A673 (cell line): ENCODE results near the gene ZNF184. TPM values are rescaled to one million over a fixed set of nuclear protein-coding genes. Genes with fewer than 3 reads are reported as not detected.

Source experiments
- BruUV-seq: library from RNA; stranded (reverse); fragments of 400-500 nt; replicated peaks from 2 replicates; lab custom pipeline; 2021; lab: Mats Ljungman, UMichigan
- CTCF ChIA-PET: fragments of 300-600 bp; sonication (Branson Sonifier 250); formaldehyde crosslinking; loops from one replicate; lab custom pipeline; 2022; ENCODE audit warnings: antibody characterized with exemption; lab: Charles Lee
- POLR2A ChIA-PET: fragments of 300-600 bp; sonication (Branson Sonifier 250); formaldehyde crosslinking; loops from one replicate; lab custom pipeline; 2022; ENCODE audit warnings: antibody characterized with exemption; ENCODE audit not compliant: low non-redundant PET; lab: Charles Lee
- DNase-seq: peaks from one replicate; pipeline ENCODE4 v3.0.0-alpha.2; 2015; ENCODE audit warnings: low spot score
- H3K27ac ChIP-seq: fragments of 200-600 bp; sonication (generic); 2 replicates; pipeline ENCODE4 v1.5.1; 2016; ENCODE audit warnings: mixed run types, low read depth, mild to moderate bottlenecking, mixed read lengths, antibody characterized with exemption, low read length; ENCODE audit not compliant: poor library complexity, severe bottlenecking
- H3K27me3 ChIP-seq: fragments of 200-600 bp; sonication (generic); replicated peaks from 2 replicates; pipeline ENCODE4 v1.6.1; 2017; ENCODE audit warnings: mixed run types, low read depth, mild to moderate bottlenecking, mixed read lengths, antibody characterized with exemption, low read length; ENCODE audit not compliant: insufficient read depth, poor library complexity
- H3K36me3 ChIP-seq: fragments of 200-600 bp; sonication (generic); 2 replicates; pipeline ENCODE4 v1.6.1; 2016; ENCODE audit warnings: mixed run types, mild to moderate bottlenecking, mixed read lengths, antibody characterized with exemption, low read length; ENCODE audit not compliant: insufficient read depth, poor library complexity, severe bottlenecking
- H3K4me1 ChIP-seq: fragments of 200-600 bp; sonication (generic); 2 replicates; pipeline ENCODE4 v1.6.1; 2017; ENCODE audit warnings: mixed run types, mild to moderate bottlenecking, mixed read lengths, antibody characterized with exemption, low read length; ENCODE audit not compliant: insufficient read depth, poor library complexity, severe bottlenecking
- H3K4me3 ChIP-seq: fragments of 200-600 bp; sonication (generic); 2 replicates; pipeline ENCODE4 v1.5.1; 2016; ENCODE audit warnings: low read depth, mixed run types, mild to moderate bottlenecking, mixed read lengths, low read length; ENCODE audit not compliant: poor library complexity, severe bottlenecking
- H3K9me3 ChIP-seq: fragments of 200-600 bp; sonication (generic); 2 replicates; pipeline ENCODE4 v1.6.1; 2016; ENCODE audit warnings: mixed run types, low read depth, mild to moderate bottlenecking, mixed read lengths, antibody characterized with exemption, low read length; ENCODE audit not compliant: poor library complexity, severe bottlenecking
- EZH2 ChIP-seq: fragments of 200-600 bp; sonication (generic); IDR thresholded peaks from 2 replicates; pipeline ENCODE4 v1.6.1; 2017; ENCODE audit warnings: borderline replicate concordance, low read depth, mild to moderate bottlenecking, mixed read lengths, antibody characterized with exemption, low read length; ENCODE audit not compliant: poor library complexity, severe bottlenecking
- intact Hi-C: fragments of 100-400 bp; cut with micrococcal nuclease; formaldehyde crosslinking; loops from one replicate; pipeline ENCODE4 v1.10.0; 2022; ENCODE audit not compliant: unreplicated experiment
- total RNA-seq: library from RNA; stranded (reverse); gene quantifications from 2 replicates; pipeline ENCODE4 v1.2.3, GENCODE V29; 2021
- TF ChIP-seq, protein P1 (sequence below): fragments of 300-800, 200-600 bp; sonication (generic); conservative IDR thresholded peaks from 2 replicates; pipeline ENCODE4 v1.5.1; 2017; ENCODE audit warnings: low read depth, mild to moderate bottlenecking, antibody characterized with exemption, low read length, moderate library complexity, mixed read lengths

Gene ZNF184
- total RNA-seq, 1 experiment from 2014 or later, result 19.1 TPM

DNA sequence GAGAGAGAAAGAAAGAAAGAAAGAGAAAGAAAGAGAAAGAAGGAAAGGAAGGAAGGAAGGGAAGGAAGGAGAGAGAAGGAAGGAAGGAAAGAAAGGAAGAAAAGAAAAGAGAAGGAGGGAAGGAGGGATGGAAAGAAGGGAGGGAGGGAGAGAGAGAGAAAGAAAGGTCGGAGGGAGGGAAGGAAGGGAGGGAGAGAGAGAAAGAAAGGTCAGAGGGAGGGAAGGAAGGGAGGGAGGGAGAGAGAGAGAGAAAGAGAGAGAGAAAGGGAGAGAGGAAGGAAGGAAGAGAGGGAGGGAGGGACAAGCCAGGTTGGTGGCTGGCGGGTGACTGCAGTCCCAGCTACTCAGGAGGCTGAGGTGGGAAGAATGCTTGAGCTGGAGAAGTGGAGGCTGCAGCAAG is 27.3 kb upstream of the ZNF184 start:
- Histone ChIP-seq H3K27ac (no peak overlapping the region), H3K27me3 (no peaks in the 10 kb centered on the region), H3K36me3 (no peaks in the 10 kb centered on the region), H3K9me3 (no peaks in the 10 kb centered on the region), H3K4me1 (no peaks in the 10 kb centered on the region), H3K4me3 (no peak overlapping the region)
- POLR2A ChIA-PET, result no interaction called here
- TF ChIP-seq EZH2, result no peak
- TF ChIP-seq, protein P1, sequence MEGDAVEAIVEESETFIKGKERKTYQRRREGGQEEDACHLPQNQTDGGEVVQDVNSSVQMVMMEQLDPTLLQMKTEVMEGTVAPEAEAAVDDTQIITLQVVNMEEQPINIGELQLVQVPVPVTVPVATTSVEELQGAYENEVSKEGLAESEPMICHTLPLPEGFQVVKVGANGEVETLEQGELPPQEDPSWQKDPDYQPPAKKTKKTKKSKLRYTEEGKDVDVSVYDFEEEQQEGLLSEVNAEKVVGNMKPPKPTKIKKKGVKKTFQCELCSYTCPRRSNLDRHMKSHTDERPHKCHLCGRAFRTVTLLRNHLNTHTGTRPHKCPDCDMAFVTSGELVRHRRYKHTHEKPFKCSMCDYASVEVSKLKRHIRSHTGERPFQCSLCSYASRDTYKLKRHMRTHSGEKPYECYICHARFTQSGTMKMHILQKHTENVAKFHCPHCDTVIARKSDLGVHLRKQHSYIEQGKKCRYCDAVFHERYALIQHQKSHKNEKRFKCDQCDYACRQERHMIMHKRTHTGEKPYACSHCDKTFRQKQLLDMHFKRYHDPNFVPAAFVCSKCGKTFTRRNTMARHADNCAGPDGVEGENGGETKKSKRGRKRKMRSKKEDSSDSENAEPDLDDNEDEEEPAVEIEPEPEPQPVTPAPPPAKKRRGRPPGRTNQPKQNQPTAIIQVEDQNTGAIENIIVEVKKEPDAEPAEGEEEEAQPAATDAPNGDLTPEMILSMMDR, result no peak
- CTCF ChIA-PET, result interaction anchor here (0.6 kb wide), 1 partner anchor 252 kb away, joined by 3 read pairs; no protein-coding TSS in a partner anchor
- intact Hi-C loops, result loop anchor here (5.0 kb wide), 1 partner anchor 187 kb away; no protein-coding TSS in a partner anchor
- no TSS peak for BruUV-seq
- DNase-seq, result no peak

DNA sequence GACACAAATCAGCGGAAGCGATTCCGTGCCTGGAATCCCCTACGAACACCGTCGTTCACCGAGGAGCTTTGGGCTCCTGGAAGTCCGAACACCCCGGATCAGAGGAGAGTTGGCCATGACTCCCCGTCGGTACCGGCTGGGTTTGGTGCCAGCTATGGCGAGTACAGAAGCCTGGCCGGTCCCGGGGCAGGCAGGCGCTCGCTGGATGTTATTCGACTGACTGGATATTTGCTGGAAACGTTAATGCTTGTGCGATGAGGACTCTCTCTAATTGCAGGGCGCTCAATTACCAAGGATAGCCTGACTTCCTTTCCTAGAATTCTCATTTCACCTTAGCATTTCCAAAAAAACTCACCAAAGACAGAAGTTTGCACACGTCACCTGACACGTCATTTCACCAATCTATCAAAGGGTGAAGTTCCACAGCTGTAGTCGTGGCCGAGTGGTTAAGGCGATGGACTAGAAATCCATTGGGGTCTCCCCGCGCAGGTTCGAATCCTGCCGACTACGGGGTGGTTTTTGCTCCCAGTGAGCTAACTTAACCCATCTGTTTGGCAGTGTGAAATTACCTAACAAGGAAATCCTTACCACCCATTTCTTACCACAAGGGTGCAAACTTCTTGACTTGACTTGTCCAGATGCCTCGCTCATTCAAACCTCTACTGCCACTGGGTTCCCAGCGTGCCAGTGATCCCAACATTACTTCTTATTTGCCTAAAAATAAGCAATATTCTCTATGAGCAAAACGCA is 22.7 kb upstream of the ZNF184 start:
- ChIA-PET CTCF (no interaction called here), POLR2A (no interaction called here)
- no peak for TF ChIP-seq EZH2
- TF ChIP-seq, protein P1, result peak; percentile 40
- intact Hi-C loops, result no loop called here
- Histone ChIP-seq H3K27ac (peak overlapping the region; percentile 63), H3K36me3 (no peaks in the 10 kb centered on the region), H3K4me3 (peak overlapping the region; percentile 76), H3K9me3 (no peaks in the 10 kb centered on the region), H3K4me1 (no peaks in the 10 kb centered on the region), H3K27me3 (no peaks in the 10 kb centered on the region)
- peak; percentile 94 for DNase-seq
- TSS peak; percentile 95 for BruUV-seq

DNA sequence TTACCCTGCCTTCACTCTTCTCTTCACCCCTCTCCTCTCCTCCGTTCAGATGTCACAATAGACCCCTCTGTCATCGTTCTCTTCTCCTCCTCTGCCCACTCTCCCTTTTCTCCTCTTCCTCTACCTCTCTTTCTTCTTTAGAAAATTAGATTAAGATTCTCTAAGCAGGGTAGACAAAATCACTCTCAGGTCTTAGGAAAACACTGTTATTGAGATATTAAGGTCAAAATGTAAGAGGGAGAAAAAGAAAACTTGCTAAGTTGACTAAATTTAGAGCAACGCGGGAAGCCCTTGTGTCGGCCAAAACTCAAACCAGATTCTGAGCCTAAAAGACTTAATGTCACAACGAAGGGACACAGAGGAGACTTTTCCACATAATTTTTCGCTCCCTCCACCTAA is 22.1 kb upstream of the ZNF184 start:
- POLR2A ChIA-PET, result no interaction called here
- intact Hi-C loops, result no loop called here
- Histone ChIP-seq H3K27me3 (no peaks in the 10 kb centered on the region), H3K4me3 (peak overlapping the region; percentile 76), H3K36me3 (no peaks in the 10 kb centered on the region), H3K4me1 (no peaks in the 10 kb centered on the region), H3K9me3 (no peaks in the 10 kb centered on the region), H3K27ac (peak overlapping the region; percentile 63)
- DNase-seq, result no peak
- CTCF ChIA-PET, result no interaction called here
- BruUV-seq, result no TSS peak
- no peak for TF ChIP-seq EZH2
- TF ChIP-seq, protein P1, result no peak
